ENCODE data around the gene PLAAT2. TPM values are rescaled to one million over a fixed set of nuclear protein-coding genes. Genes with fewer than 3 reads are reported as not detected.
A peak's percentile ranks its signal among the peaks of the same experiment; 100 is the strongest.
"Not testable (repeated sequence)": the region's sequence is repeated elsewhere in the genome, so short reads cannot be mapped to it uniquely, and the experiment has no call there.

The PLAAT2 gene
- total RNA-seq, 1 experiment from 2014 or later, result 13.6 TPM

GRCh38 chr11:63528156-63528555, 35.0 kb downstream of the PLAAT2 start:
- H4K20me1 ChIP-seq (ENCODE audit: insufficient read depth); H3K4me2 ChIP-seq; H3K27ac ChIP-seq: not testable (repeated sequence)

DNA sequence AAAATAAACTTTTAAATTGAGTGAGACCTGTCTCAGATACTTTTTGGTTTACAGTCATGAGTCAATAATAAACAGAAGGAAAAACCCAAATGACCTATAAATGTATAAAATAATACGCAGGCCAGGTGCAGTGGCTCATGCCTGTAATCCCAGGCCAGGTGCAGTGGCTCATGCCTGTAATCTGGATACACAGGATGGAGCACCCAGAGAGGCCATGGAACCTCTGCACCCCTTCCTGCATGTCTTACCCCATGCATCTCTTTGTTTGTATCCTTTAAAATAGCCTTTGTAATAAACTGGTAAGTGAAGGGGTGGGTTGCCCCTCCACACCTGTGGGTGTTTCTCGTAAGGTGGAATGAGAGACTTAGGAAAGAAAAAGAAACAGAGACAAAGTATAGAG, 35.5 kb downstream of the PLAAT2 start:
- Histone ChIP-seq H3K79me2 (ENCODE audit: low read depth) (no peaks in the 10 kb centered on the region), H3F3A (ENCODE audit: insufficient read depth, low read depth) (peaks cover 5% of the 10 kb centered on the region; the same call in 1 of the 2 replicates), H3K4me1 (replicated peaks; ENCODE audit: insufficient read depth) (peaks cover 24% of the 10 kb centered on the region), H4K20me1 (ENCODE audit: insufficient read depth) (no peaks in the 10 kb centered on the region), H3K4me3 (no peak overlapping the region), H3K9me3 (ENCODE audit: insufficient read depth, low read depth) (peaks cover 6% of the 10 kb centered on the region), H3K9me2 (ENCODE audit: insufficient read depth) (no peaks in the 10 kb centered on the region), H3K36me3 (ENCODE audit: low read depth) (no peaks in the 10 kb centered on the region), H3K4me2 (no peak overlapping the region), H3K27ac (no peak overlapping the region), H2AFZ (no peak overlapping the region), H3K27me3 (ENCODE audit: insufficient read depth, low read depth) (no peaks in the 10 kb centered on the region)
- POLR2A ChIA-PET (ENCODE audit: unreplicated experiment), result no interaction called here
- DNase-seq, result no peak
- intact Hi-C loops (cut with micrococcal nuclease; ENCODE audit: unreplicated experiment), result no loop called here
- TF ChIP-seq, protein P1, sequence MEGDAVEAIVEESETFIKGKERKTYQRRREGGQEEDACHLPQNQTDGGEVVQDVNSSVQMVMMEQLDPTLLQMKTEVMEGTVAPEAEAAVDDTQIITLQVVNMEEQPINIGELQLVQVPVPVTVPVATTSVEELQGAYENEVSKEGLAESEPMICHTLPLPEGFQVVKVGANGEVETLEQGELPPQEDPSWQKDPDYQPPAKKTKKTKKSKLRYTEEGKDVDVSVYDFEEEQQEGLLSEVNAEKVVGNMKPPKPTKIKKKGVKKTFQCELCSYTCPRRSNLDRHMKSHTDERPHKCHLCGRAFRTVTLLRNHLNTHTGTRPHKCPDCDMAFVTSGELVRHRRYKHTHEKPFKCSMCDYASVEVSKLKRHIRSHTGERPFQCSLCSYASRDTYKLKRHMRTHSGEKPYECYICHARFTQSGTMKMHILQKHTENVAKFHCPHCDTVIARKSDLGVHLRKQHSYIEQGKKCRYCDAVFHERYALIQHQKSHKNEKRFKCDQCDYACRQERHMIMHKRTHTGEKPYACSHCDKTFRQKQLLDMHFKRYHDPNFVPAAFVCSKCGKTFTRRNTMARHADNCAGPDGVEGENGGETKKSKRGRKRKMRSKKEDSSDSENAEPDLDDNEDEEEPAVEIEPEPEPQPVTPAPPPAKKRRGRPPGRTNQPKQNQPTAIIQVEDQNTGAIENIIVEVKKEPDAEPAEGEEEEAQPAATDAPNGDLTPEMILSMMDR (conservative IDR thresholded peaks at IDR 0.05), result no peak
- TF ChIP-seq EZH2 (IDR thresholded peaks at IDR 0.05; ENCODE audit: low read depth), result no peak
- BruUV-seq (replicated peaks), result no TSS peak
- CTCF ChIA-PET, result no interaction called here

More at GRCh38 chr11:63528156-63528555, 35.0 kb downstream of the PLAAT2 start:
- H3K4me1 ChIP-seq (replicated peaks; ENCODE audit: insufficient read depth), result peaks cover 29% of the 10 kb centered on the region
- H3F3A ChIP-seq (ENCODE audit: insufficient read depth, low read depth); H3K36me3 ChIP-seq (ENCODE audit: low read depth); H3K27me3 ChIP-seq (ENCODE audit: insufficient read depth, low read depth); H2AFZ ChIP-seq; H3K4me3 ChIP-seq; H3K79me2 ChIP-seq (ENCODE audit: low read depth); H3K9me3 ChIP-seq (ENCODE audit: insufficient read depth, low read depth); intact Hi-C loops (cut with micrococcal nuclease; ENCODE audit: unreplicated experiment); POLR2A ChIA-PET (ENCODE audit: unreplicated experiment); CTCF ChIA-PET; BruUV-seq (replicated peaks); H3K9me2 ChIP-seq (ENCODE audit: insufficient read depth): not testable (repeated sequence)
- DNase-seq, result peak in 1 of 2 experiments; percentile 48

GRCh38 chr11:63523151-63523550, 40.0 kb downstream of the PLAAT2 start:
- no peak overlapping the region for H3K4me2 ChIP-seq
- H2AFZ ChIP-seq, result peak overlapping the region; percentile 50; the same call in 1 of the 2 replicates
- intact Hi-C loops (cut with micrococcal nuclease; ENCODE audit: unreplicated experiment), result no loop called here
- no TSS peak for BruUV-seq (replicated peaks)
- no peaks in the 10 kb centered on the region; the same call in 1 of the 2 replicates for H3F3A ChIP-seq (ENCODE audit: insufficient read depth, low read depth)
- TF ChIP-seq EZH2 (IDR thresholded peaks at IDR 0.05; ENCODE audit: low read depth), result no peak
- TF ChIP-seq, protein P1 (conservative IDR thresholded peaks at IDR 0.05), result no peak
- POLR2A ChIA-PET (ENCODE audit: unreplicated experiment), result no interaction called here
- CTCF ChIA-PET, result no interaction called here
- H3K4me3 ChIP-seq, result no peak overlapping the region
- 0 out of 2 replicates have a peak, but pooled peaks cover 3% of the 10 kb centered on the region for H3K36me3 ChIP-seq (ENCODE audit: low read depth)
- no peak overlapping the region for H3K27ac ChIP-seq
- peaks cover 6% of the 10 kb centered on the region for H3K9me3 ChIP-seq (ENCODE audit: insufficient read depth, low read depth)
- no peaks in the 10 kb centered on the region for H3K79me2 ChIP-seq (ENCODE audit: low read depth)
- H4K20me1 ChIP-seq (ENCODE audit: insufficient read depth), result no peaks in the 10 kb centered on the region
- H3K9me2 ChIP-seq (ENCODE audit: insufficient read depth), result no peaks in the 10 kb centered on the region
- H3K4me1 ChIP-seq (replicated peaks; ENCODE audit: insufficient read depth), result peaks cover 7% of the 10 kb centered on the region; the same call in 1 of the 2 replicates
- no peaks in the 10 kb centered on the region for H3K27me3 ChIP-seq (ENCODE audit: insufficient read depth, low read depth)
- peak in 1 of 2 experiments; percentile 72 for DNase-seq

DNA sequence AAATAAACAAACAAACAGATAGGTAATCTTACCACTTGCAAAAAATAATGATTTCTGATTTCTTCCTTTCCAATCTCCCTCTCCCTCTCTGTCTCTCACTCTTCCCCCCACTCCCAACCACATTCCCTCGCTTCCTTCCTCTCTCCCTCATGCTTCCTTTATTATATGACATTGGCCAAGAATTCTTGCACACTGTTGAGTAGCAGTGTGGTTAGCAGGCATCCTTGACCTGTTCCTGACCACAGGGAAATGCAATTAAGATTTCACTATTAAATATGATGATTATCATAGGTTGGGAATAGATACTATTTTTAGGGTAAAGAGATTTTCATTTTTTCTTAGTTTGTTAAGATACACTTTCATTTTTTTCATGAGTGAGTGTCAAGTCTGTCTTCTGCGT, 41.3 kb downstream of the PLAAT2 start:
- ChIA-PET CTCF (interaction anchor here (0.5 kb wide), 2 partner anchors 62 to 119 kb away, joined by 4 to 5 read pairs; no protein-coding TSS in a partner anchor), POLR2A (ENCODE audit: unreplicated experiment) (no interaction called here)
- H3K27ac ChIP-seq, result no peak overlapping the region
- H3K4me2 ChIP-seq, result no peak overlapping the region
- H3K4me1 ChIP-seq (replicated peaks; ENCODE audit: insufficient read depth), result peaks cover 7% of the 10 kb centered on the region; the same call in 1 of the 2 replicates
- no peak overlapping the region for H2AFZ ChIP-seq
- no peaks in the 10 kb centered on the region for H4K20me1 ChIP-seq (ENCODE audit: insufficient read depth)
- intact Hi-C loops (cut with micrococcal nuclease; ENCODE audit: unreplicated experiment), result no loop called here
- DNase-seq, result no peak
- TF ChIP-seq EZH2 (IDR thresholded peaks at IDR 0.05; ENCODE audit: low read depth), result no peak
- TF ChIP-seq, protein P1 (conservative IDR thresholded peaks at IDR 0.05), result no peak
- H3K9me3 ChIP-seq (ENCODE audit: insufficient read depth, low read depth), result peaks cover 6% of the 10 kb centered on the region
- no peak overlapping the region for H3K4me3 ChIP-seq
- BruUV-seq (replicated peaks), result no TSS peak
- H3K9me2 ChIP-seq (ENCODE audit: insufficient read depth), result no peaks in the 10 kb centered on the region
- 0 out of 2 replicates have a peak, but pooled peaks cover 3% of the 10 kb centered on the region for H3K36me3 ChIP-seq (ENCODE audit: low read depth)
- no peaks in the 10 kb centered on the region; the same call in 1 of the 2 replicates for H3F3A ChIP-seq (ENCODE audit: insufficient read depth, low read depth)
- no peaks in the 10 kb centered on the region for H3K79me2 ChIP-seq (ENCODE audit: low read depth)
- H3K27me3 ChIP-seq (ENCODE audit: insufficient read depth, low read depth), result no peaks in the 10 kb centered on the region
